H9 (cell line): ENCODE results near the gene SETD5. TPM values are rescaled to one million over a fixed set of nuclear protein-coding genes. Genes with fewer than 3 reads are reported as not detected.
A peak's percentile ranks its signal among the peaks of the same experiment; 100 is the strongest.

ENCODE experiments used
- DNase-seq: peaks from one replicate; pipeline ENCODE4 v3.0.0-alpha.2; 2017
- H2AFZ ChIP-seq: one replicate; pipeline ENCODE4 v1.6.1; 2013; ENCODE audit warnings: mild to moderate bottlenecking, low read length, control low read depth, moderate library complexity
- H2AK5ac ChIP-seq: 2 replicates; pipeline ENCODE4 v1.6.1; 2013; ENCODE audit warnings: low read length, control low read depth, mixed read lengths; ENCODE audit not compliant: insufficient read length
- H2BK120ac ChIP-seq: one replicate; pipeline ENCODE4 v1.6.1; 2013; ENCODE audit warnings: low read depth, mild to moderate bottlenecking, low read length, control low read depth, inconsistent platforms; ENCODE audit not compliant: poor library complexity, severe bottlenecking
- H2BK12ac ChIP-seq: 2 replicates; pipeline ENCODE4 v1.6.1; 2013; ENCODE audit warnings: low read length, control low read depth, mixed read lengths, low read depth; ENCODE audit not compliant: insufficient read length
- H2BK15ac ChIP-seq: 2 replicates; pipeline ENCODE4 v1.6.1; 2013; ENCODE audit warnings: low read depth, low read length, control low read depth
- H2BK20ac ChIP-seq: one replicate; pipeline ENCODE4 v1.6.1; 2013; ENCODE audit warnings: low read depth, mild to moderate bottlenecking, low read length, control low read depth, inconsistent platforms; ENCODE audit not compliant: poor library complexity, severe bottlenecking
- H2BK5ac ChIP-seq: 2 replicates; pipeline ENCODE4 v1.6.1; 2013; ENCODE audit warnings: low read length, control low read depth, mixed read lengths; ENCODE audit not compliant: insufficient read length
- H3K14ac ChIP-seq: 2 replicates; pipeline ENCODE4 v1.6.1; 2013; ENCODE audit warnings: low read length, control low read depth; ENCODE audit not compliant: insufficient read depth
- H3K18ac ChIP-seq: 2 replicates; pipeline ENCODE4 v1.6.1; 2013; ENCODE audit warnings: low read depth, mild to moderate bottlenecking, mixed read lengths, low read length, control low read depth; ENCODE audit not compliant: insufficient read length
- H3K23ac ChIP-seq: 2 replicates; pipeline ENCODE4 v1.6.1; 2013; ENCODE audit warnings: low read length, control low read depth, mixed read lengths, low read depth; ENCODE audit not compliant: insufficient read length
- H3K23me2 ChIP-seq: 2 replicates; pipeline ENCODE4 v1.6.1; 2013; ENCODE audit warnings: low read depth, mild to moderate bottlenecking, mixed read lengths, low read length, control low read depth; ENCODE audit not compliant: insufficient read length, poor library complexity, severe bottlenecking
- H3K27ac ChIP-seq: 2 replicates; pipeline ENCODE4 v1.5.1; 2013; ENCODE audit warnings: low read length, control low read depth, mixed read lengths, low read depth; ENCODE audit not compliant: insufficient read length
- H3K27me3 ChIP-seq: 2 replicates; pipeline ENCODE4 v1.6.1; 2013; ENCODE audit warnings: low read length, control low read depth, inconsistent platforms; ENCODE audit not compliant: insufficient read depth
- H3K4ac ChIP-seq: 2 replicates; pipeline ENCODE4 v1.6.1; 2013; ENCODE audit warnings: low read depth, mild to moderate bottlenecking, control low read depth, inconsistent platforms, low read length, moderate library complexity
- H3K4me1 ChIP-seq: 2 replicates; pipeline ENCODE4 v1.6.1; 2013; ENCODE audit warnings: low read length, control low read depth, inconsistent platforms; ENCODE audit not compliant: insufficient read depth
- H3K4me2 ChIP-seq: 2 replicates; pipeline ENCODE4 v1.6.1; 2013; ENCODE audit warnings: low read length, control low read depth, mixed read lengths; ENCODE audit not compliant: insufficient read length, insufficient read depth
- H3K56ac ChIP-seq: 2 replicates; pipeline ENCODE4 v1.6.1; 2013; ENCODE audit warnings: low read depth, mild to moderate bottlenecking, mixed read lengths, low read length, control low read depth; ENCODE audit not compliant: insufficient read length
- H3K79me1 ChIP-seq: 2 replicates; pipeline ENCODE4 v1.6.1; 2013; ENCODE audit warnings: low read depth, mild to moderate bottlenecking, moderate library complexity, low read length, control low read depth, inconsistent platforms; ENCODE audit not compliant: insufficient read depth, poor library complexity, severe bottlenecking
- H3K79me2 ChIP-seq: 2 replicates; pipeline ENCODE4 v1.6.1; 2013; ENCODE audit warnings: low read length, control low read depth, inconsistent platforms; ENCODE audit not compliant: insufficient read depth
- H3K9ac ChIP-seq: 2 replicates; pipeline ENCODE4 v1.6.1; 2013; ENCODE audit warnings: low read length, control low read depth, mixed read lengths; ENCODE audit not compliant: insufficient read length; ENCODE audit errors: extremely low read depth
- H3K9me3 ChIP-seq: one replicate; pipeline ENCODE4 v1.6.1; 2013; ENCODE audit warnings: low read depth, low read length, inconsistent platforms; ENCODE audit not compliant: control insufficient read depth
- H3T11ph ChIP-seq: one replicate; pipeline ENCODE4 v1.6.1; 2013; ENCODE audit warnings: mild to moderate bottlenecking, low read length, control low read depth, inconsistent platforms
- H4K20me1 ChIP-seq: one replicate; pipeline ENCODE4 v1.6.1; 2013; ENCODE audit not compliant: control insufficient read depth, insufficient read length, insufficient read depth
- H4K5ac ChIP-seq: 2 replicates; pipeline ENCODE4 v1.6.1; 2013; ENCODE audit warnings: low read depth, mild to moderate bottlenecking, mixed read lengths, low read length, control low read depth; ENCODE audit not compliant: insufficient read length
- H4K8ac ChIP-seq: replicated peaks from 2 replicates; pipeline ENCODE4 v1.6.1; 2013; ENCODE audit warnings: low read length, control low read depth, mixed read lengths, low read depth; ENCODE audit not compliant: insufficient read length
- H4K91ac ChIP-seq: 2 replicates; pipeline ENCODE4 v1.6.1; 2013; ENCODE audit warnings: low read depth, mild to moderate bottlenecking, moderate library complexity, mixed read lengths, low read length, control low read depth; ENCODE audit not compliant: insufficient read length
- H3K27ac Mint-ChIP-seq, 3 experiments: 2 replicates in 2 of 3; 3 replicates in 1 of 3; pipeline ENCODE4 v1.8.0; 2020 to 2021; ENCODE audit warnings: mixed read lengths in 3 of 3, mild to moderate bottlenecking in 1 of 3, moderate library complexity in 1 of 3
- H3K27me3 Mint-ChIP-seq: 2 replicates; pipeline ENCODE4 v1.8.0; 2021; ENCODE audit warnings: low read depth, mild to moderate bottlenecking, moderate library complexity, mixed read lengths
- H3K36me3 Mint-ChIP-seq, 3 experiments: 2 replicates in 2 of 3; 3 replicates in 1 of 3; pipeline ENCODE4 v1.8.0; 2020 to 2021; ENCODE audit warnings: low read depth in 3 of 3, mixed read lengths in 3 of 3; ENCODE audit not compliant: insufficient read depth in 1 of 3
- H3K4me1 Mint-ChIP-seq, 2 experiments: 2 replicates each; pipeline ENCODE4 v1.8.0; 2020; ENCODE audit warnings: mixed read lengths in 2 of 2
- H3K4me3 Mint-ChIP-seq, 2 experiments: 2 replicates in 1 of 2; 3 replicates in 1 of 2; pipeline ENCODE4 v1.8.0; 2020 to 2021; ENCODE audit warnings: mild to moderate bottlenecking in 2 of 2, mixed read lengths in 2 of 2, moderate library complexity in 1 of 2
- H3K9me3 Mint-ChIP-seq, 2 experiments: 2 replicates in 1 of 2; 3 replicates in 1 of 2; pipeline ENCODE4 v1.8.0; 2020; ENCODE audit warnings: mild to moderate bottlenecking in 2 of 2, mixed read lengths in 2 of 2, moderate library complexity in 1 of 2
- CTCF ChIP-seq: fragments of 200-600 bp; sonication (generic); conservative IDR thresholded peaks from 3 replicates; pipeline ENCODE4 v1.8.0; 2021; ENCODE audit warnings: antibody characterized with exemption, mild to moderate bottlenecking
- WGBS: extraction: QIAGEN DNeasy Blood & Tissue Kit; methylation state at CpG from one replicate; pipeline ENCODE4 v1.1.7; 2013; ENCODE audit warnings: missing lambda C conversion rate, low lambda C conversion rate, mixed read lengths; ENCODE audit not compliant: insufficient read length; ENCODE audit errors: extremely low coverage; 5-methylcytosine and 5-hydroxymethylcytosine counted together
- total RNA-seq: library from RNA; stranded (reverse); gene quantifications from 2 replicates; pipeline ENCODE4 v1.2.1, GENCODE V29; 2021

SETD5 gene
- total RNA-seq, 1 experiment from 2014 or later = 207 TPM

GRCh38 chr3:9467451-9467850 is 70.0 kb downstream of the SETD5 start:
- H2BK5ac ChIP-seq = no peak overlapping the region
- no peak overlapping the region for H3K4ac ChIP-seq
- no peak overlapping the region for H3K9ac ChIP-seq
- Mint-ChIP-seq H3K4me3 (no peak overlapping the region), H3K27ac (peak overlapping the region in 2 of 3 experiments; percentile 7 to 88; a peak in 3 of 7 replicates), H3K27me3 (no peaks in the 10 kb centered on the region), H3K9me3 (no peaks in the 10 kb centered on the region), H3K4me1 (no peaks in the 10 kb centered on the region), H3K36me3 (peaks cover 53 to 89% (median 79%) of the 10 kb centered on the region in 3 experiments)
- H4K91ac ChIP-seq = no peak overlapping the region
- H2BK20ac ChIP-seq = no peak overlapping the region
- no peak overlapping the region for H3K4me2 ChIP-seq
- H3K23me2 ChIP-seq = no peaks in the 10 kb centered on the region
- H3K56ac ChIP-seq = no peak overlapping the region
- no peaks in the 10 kb centered on the region for H3K27me3 ChIP-seq
- no CpG with 5 or more reads among the region's 3 CpGs for WGBS
- DNase-seq = no peak
- no peak overlapping the region for H3T11ph ChIP-seq
- H3K79me1 ChIP-seq = no peaks in the 10 kb centered on the region
- no peak overlapping the region for H2BK12ac ChIP-seq
- H4K5ac ChIP-seq = no peak overlapping the region
- no peak overlapping the region for H2AK5ac ChIP-seq
- H2BK15ac ChIP-seq = no peak overlapping the region
- no peak overlapping the region for H3K23ac ChIP-seq
- no peak overlapping the region for H2AFZ ChIP-seq
- H2BK120ac ChIP-seq = no peak overlapping the region
- H3K18ac ChIP-seq = no peak overlapping the region
- no peaks in the 10 kb centered on the region for H3K4me1 ChIP-seq
- no peak overlapping the region for H3K14ac ChIP-seq
- H3K79me2 ChIP-seq = no peaks in the 10 kb centered on the region; the same call in 1 of the 2 replicates
- H3K9me3 ChIP-seq = no peaks in the 10 kb centered on the region
- no peaks in the 10 kb centered on the region for H4K20me1 ChIP-seq
- no peak overlapping the region for H4K8ac ChIP-seq
- no peak for TF ChIP-seq CTCF
- no peak overlapping the region for H3K27ac ChIP-seq
